NCI-H2171 (cell line): ENCODE measurements around the gene NHSL1.
A peak's percentile ranks its signal among the peaks of the same experiment; 100 is the strongest.

ENCODE experiments used
- DNase-seq: peaks from one replicate; lab custom pipeline; 2025; lab: John Stamatoyannopoulos, UW

NHSL1 gene

DNA sequence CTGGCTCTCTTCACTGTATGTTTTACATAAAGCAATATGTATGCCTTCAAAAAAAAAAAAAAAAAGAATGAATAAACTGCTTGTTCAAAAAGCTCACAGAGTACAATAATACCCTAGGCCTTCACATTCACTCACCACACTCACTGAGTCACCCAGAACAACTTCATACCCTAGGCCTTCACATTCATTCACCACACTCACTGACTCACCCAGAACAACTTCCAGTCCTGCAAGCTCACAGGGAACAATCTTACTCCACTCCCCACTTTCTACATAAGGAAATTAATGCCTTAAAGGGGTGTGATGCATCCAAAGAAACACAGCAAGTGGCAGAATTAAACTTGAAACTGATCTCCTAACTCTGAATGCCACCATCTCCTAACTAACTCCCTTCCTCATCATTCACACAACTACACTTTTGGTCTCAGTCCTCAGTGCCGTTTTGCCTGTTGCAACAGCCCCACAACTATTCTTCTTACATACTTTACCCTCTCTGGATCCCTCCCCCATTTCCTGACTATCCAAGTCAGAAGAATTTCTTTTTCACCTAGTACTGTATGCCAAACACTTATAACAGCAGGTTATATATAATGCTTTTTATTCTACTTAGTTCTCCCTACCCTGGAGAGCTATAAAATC lies 34.2 kb downstream of the NHSL1 start:
- DNase-seq, result no peak

GRCh38 chr6:138464085-138464484 lies 35.2 kb downstream of the NHSL1 start:
- DNase-seq, result no peak

DNA sequence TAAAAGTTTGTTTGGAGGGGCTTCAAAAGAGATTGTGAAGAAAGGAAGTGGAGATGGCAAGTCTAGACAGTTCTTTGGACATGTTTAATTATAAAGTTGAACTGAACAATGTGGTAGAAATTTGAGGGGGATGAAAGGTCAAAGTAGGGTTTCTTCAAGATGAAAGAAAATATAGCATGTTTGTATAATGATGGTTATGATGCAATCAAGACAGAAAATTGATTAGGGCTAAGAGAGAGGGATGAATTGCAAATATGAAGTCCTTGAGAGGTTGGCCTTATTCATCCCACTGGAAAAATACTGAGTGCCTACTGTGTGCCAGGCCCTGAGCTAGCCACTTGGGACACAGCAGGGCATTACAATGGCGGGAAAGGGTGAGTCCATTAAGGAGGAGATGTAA lies 37.6 kb downstream of the NHSL1 start:
- DNase-seq, result no peak

GRCh38 chr6:138456401-138456790 lies 42.9 kb downstream of the NHSL1 start:
- DNase-seq, result no peak

- DNase-seq, result no peak
Observed at GRCh38 chr6:138455746-138456400, 43.4 kb downstream of the NHSL1 start.

DNA sequence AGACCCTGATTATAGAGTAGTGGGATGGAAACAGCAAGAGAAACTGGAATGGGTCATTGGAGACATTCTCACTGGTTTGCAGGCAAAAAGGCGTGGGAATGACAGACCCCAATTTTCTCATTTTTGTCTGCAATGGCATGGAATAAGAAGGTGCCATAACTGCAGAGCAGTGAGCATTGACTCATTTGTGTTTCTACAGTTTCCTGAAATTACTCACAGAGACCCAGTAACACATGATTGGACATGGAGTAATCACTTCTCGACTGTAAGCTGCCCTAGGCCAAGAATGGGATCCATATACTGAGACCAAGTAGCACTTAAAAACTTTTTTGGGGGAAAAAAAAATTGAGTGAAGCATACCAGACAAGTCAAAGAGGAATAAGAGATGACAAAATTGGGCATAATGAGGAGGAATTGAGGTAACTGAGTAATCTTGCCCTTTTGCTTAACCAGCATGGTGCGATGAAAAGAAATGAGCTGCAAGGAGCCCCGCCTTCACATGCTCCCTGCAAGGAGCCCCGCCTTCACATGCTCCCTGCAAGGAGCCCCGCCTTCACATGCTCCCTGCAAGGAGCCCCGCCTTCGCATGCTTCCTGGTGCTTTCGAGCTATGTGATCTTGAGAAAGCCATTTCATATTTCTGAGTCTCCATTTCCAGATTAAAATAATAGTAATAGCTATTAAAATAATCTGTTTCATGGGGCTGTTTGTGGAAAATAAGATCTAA lies 44.1 kb downstream of the NHSL1 start:
- no peak for DNase-seq

DNA sequence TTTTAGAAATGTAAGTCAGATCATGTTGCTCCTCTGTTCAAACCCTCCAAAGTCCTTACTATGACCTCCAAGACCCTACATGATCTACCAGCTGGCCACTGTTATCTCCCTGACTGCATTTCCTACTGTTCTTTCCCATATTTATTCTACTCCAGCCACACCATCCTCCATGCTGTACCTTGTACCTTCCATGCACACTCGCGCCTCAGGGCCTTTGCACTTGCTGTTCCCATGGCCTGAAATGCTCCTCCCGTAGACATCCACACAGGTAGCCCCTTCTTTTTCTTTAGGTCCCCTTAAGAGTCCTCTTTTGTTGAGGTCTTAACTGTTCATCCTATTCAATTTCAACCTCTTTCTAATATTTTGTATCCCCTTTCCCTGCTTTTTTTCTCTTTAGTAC lies 48.3 kb downstream of the NHSL1 start:
- DNase-seq, result no peak

- no peak for DNase-seq
Observed at GRCh38 chr6:138450445-138450844, 48.8 kb downstream of the NHSL1 start.

GRCh38 chr6:138446821-138447220 lies 52.5 kb downstream of the NHSL1 start:
- no peak for DNase-seq

DNA sequence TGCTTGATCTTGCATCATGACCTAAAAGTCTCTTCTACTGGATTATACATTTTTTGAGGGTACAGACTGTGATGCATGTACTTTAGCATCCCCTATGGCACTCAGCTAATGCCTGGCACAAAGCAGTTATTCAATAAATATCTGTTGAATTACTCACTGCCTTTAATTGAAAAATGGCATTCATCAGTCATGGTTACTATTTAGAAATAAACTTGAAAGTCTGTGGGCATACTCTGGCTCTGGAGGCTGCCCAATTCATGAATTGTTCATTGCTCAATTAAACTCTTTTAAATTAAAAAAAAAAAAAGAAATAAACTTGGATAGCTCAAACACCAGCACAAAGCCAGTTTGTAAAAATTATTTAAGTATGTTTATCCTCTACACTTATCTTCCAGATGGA lies 55.3 kb downstream of the NHSL1 start:
- no peak for DNase-seq

GRCh38 chr6:138442663-138443062 lies 56.6 kb downstream of the NHSL1 start:
- DNase-seq, result no peak

DNA sequence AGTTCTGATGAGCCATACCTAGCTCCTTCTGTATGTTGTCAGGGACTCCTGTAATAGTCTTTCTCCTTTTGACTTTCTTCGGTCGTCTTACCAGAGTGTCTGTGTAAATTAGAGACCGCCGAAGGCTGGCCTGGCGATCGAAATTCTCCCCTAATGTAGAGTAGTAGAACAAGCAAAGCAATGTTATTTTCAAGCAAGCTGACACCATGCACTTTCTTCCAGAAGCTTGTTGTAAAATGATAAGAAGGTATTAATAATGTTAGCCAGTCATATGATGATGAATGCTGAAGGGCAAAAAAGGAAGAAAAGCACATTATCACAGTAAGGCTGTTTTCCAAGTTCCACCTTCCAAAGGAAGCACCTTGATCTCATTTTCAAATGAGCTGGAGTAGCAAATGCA lies 57.3 kb downstream of the NHSL1 start:
- no peak for DNase-seq

DNA sequence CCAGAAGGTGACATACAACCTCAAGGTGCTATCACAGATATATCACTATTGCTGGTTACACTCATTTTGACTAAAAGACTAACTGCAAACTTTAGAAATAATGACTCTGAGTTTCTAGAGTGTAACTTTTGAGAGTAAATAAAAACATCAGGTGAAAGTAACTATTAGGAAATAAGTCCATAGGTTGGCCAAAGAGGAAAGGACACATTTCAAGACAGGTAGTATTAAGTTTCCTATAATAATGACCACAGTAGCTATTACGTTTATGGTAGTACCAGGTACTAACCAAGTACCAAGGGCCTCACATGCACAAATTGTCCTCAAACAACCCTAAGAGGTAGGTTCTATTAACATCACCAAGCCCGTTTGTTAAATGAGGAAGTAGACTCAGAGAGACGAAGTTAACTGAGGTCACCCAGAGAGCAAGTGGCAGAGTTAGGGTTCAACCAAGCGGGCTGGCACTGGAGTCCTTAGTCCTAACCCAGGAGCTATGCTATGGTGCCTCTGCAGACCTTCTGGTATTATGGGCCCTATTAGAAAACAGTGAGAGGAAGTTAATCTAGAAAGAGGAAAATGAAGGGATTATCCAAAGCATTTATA lies 58.4 kb downstream of the NHSL1 start:
- DNase-seq, result no peak

DNA sequence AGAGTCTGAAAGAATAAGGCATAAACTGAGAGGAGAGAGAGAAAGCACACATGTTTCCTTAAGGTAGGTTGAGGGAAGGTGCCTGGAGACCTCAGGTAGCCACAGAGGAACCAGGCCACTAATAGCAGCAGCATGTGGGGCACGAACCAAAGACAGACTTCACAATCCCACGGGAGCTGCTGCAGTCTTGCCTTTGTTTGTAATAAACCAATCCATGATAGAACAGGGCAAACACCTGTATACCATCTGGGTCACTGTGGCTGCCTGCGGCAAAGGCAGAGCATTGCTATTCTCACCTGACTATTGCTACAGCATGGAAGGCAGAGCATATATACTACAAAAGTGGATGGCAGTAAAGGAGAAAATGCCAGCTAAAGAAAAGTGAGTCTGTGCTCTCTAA lies 59.0 kb downstream of the NHSL1 start:
- DNase-seq, result peak; percentile 28

DNA sequence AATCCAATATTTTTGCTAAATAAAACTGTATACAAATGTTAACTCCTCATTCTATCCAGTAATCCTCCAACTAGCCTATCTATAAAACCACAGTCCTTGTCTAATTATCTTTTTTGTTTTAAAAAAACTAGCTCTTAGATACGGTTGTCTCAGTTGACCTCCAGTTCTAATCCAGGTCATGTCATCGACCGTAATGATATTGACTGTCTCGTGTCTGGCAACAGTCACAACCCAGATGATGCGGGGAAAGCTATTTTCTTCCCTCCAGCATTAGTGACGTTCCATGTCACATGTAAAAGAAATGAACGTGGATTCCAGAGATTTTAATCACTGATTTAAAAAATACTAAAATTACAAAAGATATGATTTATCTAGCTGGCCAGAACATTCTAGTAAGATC lies 59.7 kb downstream of the NHSL1 start:
- DNase-seq, result no peak

DNA sequence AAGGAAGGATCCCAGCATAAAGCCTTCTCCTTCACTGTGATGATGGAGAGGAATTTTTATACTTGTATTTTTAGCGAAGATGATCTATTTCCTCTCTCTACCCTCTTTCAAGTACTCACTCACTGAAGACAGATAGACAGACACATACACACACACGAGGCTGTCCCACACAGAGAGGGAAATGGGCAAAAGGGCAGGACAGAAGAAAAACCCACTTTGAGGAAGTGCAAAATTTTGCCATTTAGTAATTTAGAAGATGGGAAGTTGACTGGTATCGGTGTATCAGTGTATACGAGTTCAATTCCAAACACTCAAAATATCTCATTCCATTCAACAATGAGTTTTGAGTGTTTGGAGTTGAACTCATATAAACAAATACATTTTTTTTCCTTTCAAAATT lies 64.4 kb downstream of the NHSL1 start:
- DNase-seq, result no peak

DNA sequence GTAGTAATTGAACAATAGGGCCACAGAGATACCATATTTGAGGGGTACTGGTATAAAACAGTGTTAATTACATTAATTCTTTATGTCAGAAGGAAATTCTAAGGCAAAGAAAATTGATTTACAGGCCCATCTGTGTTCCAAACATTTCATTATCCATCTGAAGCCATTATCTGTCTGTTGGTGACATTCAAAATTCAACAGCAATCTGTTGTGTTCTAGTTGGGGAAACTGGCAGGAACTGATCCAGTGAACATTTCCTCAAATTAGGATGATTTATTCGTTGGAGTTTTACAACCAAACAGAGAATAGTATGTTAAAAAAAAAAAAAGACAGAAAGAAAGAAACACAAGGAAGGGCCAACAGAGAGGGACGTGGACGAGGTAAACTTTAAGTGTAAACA lies 65.2 kb downstream of the NHSL1 start:
- DNase-seq, result no peak

GRCh38 chr6:138432063-138432356 lies 67.3 kb downstream of the NHSL1 start:
- no peak for DNase-seq

DNA sequence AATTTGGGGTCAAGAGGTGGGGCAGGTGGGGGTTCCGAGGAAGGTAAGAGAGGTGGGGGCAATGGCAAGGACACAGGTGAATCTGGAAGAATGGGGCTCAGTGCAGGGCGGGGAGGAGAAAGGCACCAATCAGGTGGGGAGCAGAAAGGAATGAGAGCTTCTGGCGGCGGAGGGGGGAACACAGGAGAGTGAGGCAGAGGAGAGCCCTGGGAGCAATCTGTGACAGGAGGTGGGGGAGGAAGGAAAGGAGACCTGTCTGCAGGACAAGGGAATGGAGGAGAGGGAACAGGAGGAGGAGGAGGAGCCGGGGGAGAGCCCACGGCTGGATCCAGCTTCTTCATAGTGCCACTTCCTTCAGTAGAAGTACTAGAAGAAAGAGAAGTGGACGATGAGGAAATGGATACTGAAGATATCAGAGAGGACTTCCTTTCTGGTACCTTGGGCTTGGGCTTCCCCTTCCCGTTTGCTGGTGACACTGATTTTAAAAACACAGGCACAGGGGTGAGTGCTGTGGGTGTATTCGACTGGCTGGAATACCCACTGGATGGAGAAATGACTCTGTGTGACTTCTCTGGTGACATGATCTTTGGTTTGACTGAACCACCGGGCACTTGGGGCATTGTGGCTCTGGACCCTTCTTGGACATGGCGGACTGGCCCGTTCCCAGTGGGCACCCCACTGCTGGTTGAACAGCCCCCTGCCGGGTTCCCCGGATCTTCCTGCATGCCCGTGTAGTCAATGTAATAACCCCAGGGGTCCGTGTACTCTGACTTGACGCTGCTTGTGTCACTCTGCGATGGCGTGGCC lies 67.8 kb downstream of the NHSL1 start:
- DNase-seq, result no peak

DNA sequence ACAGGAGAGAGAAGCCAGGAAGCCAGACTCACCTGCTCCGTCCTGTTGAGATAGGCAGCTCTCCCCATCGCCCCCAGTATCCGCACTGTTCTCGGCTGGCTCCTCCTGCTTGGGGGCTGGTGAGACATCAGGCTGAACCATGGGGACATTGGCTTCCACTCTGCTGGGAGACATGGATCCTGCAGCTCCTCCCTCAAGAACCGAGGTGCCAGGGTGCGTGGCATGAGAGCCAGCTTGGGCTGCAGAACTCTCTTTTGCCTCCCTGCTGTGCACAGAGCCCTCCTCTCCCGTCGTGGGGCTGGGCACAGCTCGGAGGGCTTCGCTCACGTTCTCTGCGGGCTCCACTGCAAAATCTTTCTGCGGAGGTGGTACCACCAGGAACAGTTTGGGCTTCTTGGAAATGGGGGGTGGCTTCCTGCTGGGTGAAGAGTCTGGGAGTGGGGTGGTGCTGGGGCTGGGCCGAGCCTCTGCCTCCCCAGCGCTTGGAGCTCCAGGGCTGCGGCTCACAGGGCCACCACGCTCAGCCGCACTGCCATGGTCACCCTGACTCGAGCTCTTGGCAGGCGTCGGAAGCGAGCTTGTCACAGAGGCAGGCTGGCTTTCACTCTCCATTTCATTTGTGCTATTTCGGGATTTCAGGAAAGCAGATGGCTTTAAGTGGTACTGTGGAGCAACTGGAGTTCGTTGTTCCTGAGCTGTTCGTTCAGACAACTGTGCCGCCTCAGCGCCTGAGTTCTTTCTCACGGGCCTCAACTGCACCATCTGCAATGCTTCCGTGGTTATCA lies 68.7 kb downstream of the NHSL1 start:
- DNase-seq, result peak; percentile 21

GRCh38 chr6:138429761-138430160 lies 69.5 kb downstream of the NHSL1 start:
- DNase-seq, result no peak
